MM.1S (cell line): ENCODE data around the gene CCSER1.

Source experiments
- DNase-seq: peaks from one replicate; pipeline ENCODE4 v3.0.0-alpha.2; 2015
- H2AFZ ChIP-seq: fragments of 300-600 bp; sonication (generic); 2 replicates; pipeline ENCODE4 v1.6.0; 2016; ENCODE audit warnings: antibody characterized with exemption, low read length
- H3F3A ChIP-seq: fragments of 300-600 bp; sonication (generic); 2 replicates; pipeline ENCODE4 v1.6.1; 2016; ENCODE audit warnings: mild to moderate bottlenecking, antibody characterized with exemption, low read length, moderate library complexity, mixed read lengths; ENCODE audit not compliant: insufficient read depth
- H3K27ac ChIP-seq: fragments of 300-600 bp; sonication (generic); 2 replicates; pipeline ENCODE4 v1.5.1; 2016; ENCODE audit warnings: mild to moderate bottlenecking, low read length
- H3K27me3 ChIP-seq: fragments of 300-600 bp; sonication (generic); replicated peaks from 2 replicates; pipeline ENCODE4 v1.6.0; 2016; ENCODE audit warnings: low read length; ENCODE audit not compliant: insufficient read depth
- H3K36me3 ChIP-seq: fragments of 300-600 bp; sonication (generic); replicated peaks from 2 replicates; pipeline ENCODE4 v1.6.1; 2016; ENCODE audit warnings: mild to moderate bottlenecking, low read length, mixed read lengths; ENCODE audit not compliant: insufficient read depth
- H3K4me1 ChIP-seq: fragments of 300-600 bp; sonication (generic); 2 replicates; pipeline ENCODE4 v1.6.1; 2016; ENCODE audit warnings: low read length, mixed read lengths
- H3K4me2 ChIP-seq: fragments of 300-600 bp; sonication (generic); 2 replicates; pipeline ENCODE4 v1.6.0; 2016; ENCODE audit warnings: low read depth, low read length
- H3K4me3 ChIP-seq: fragments of 300-600 bp; sonication (generic); 2 replicates; pipeline ENCODE4 v1.5.1; 2016; ENCODE audit warnings: low read length, mixed read lengths
- H3K79me2 ChIP-seq: fragments of 300-600 bp; sonication (generic); 2 replicates; pipeline ENCODE4 v1.6.1; 2016; ENCODE audit warnings: mixed run types, low read length, mixed read lengths
- H3K9ac ChIP-seq: fragments of 300-600 bp; sonication (generic); 2 replicates; pipeline ENCODE4 v1.6.1; 2016; ENCODE audit warnings: low read length, mixed read lengths
- H3K9me2 ChIP-seq: fragments of 300-600 bp; sonication (generic); replicated peaks from 2 replicates; pipeline ENCODE4 v1.6.1; 2016; ENCODE audit warnings: mild to moderate bottlenecking, low read length, mixed read lengths; ENCODE audit not compliant: insufficient read depth
- H3K9me3 ChIP-seq: fragments of 300-600 bp; sonication (generic); replicated peaks from 2 replicates; pipeline ENCODE4 v1.6.1; 2016; ENCODE audit warnings: mild to moderate bottlenecking, low read length, mixed read lengths; ENCODE audit not compliant: insufficient read depth
- H4K20me1 ChIP-seq: fragments of 300-600 bp; sonication (generic); 2 replicates; pipeline ENCODE4 v1.6.1; 2016; ENCODE audit warnings: mild to moderate bottlenecking, low read length, moderate library complexity, mixed read lengths; ENCODE audit not compliant: insufficient read depth
- EZH2 ChIP-seq: fragments of 300-600 bp; sonication (generic); optimal IDR thresholded peaks from 2 replicates; pipeline ENCODE3; 2017; ENCODE audit warnings: low read depth, mild to moderate bottlenecking, antibody characterized with exemption, low read length, mixed read lengths
- EZH2phosphoT487 ChIP-seq: fragments of 300-600 bp; sonication (generic); IDR thresholded peaks from 2 replicates; pipeline ENCODE4 v1.6.1; 2018; ENCODE audit warnings: antibody characterized with exemption, low read length
- TF ChIP-seq, protein P1 (sequence below): fragments of 300-600 bp; sonication (generic); IDR thresholded peaks from 2 replicates; pipeline ENCODE4 v1.5.1; 2016; ENCODE audit warnings: antibody characterized with exemption, low read length, mixed read lengths

Gene CCSER1

DNA sequence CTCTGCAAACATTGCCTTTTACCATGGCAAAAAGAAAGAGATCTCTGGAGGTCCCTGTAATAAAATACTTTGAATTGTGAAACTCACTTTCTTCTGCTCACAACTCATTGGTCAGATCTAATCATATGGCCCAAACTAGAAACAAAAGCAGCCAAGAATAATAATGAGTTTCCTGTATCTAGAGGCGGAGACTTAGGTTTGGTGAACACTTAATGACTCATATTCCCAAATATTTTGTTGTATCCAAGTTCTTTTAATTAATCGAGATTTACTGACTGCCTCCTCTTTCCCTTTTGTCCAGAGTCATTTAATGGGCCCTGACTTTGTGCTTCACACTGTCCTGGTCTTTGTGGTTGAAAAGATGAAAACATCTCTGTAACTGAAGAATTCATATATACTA lies 190.6 kb downstream of the CCSER1 start:
- no peak overlapping the region for H3K4me3 ChIP-seq
- H3K27ac ChIP-seq: no peak overlapping the region
- no peak for DNase-seq
- no peak overlapping the region for H3K9ac ChIP-seq
- H3K4me2 ChIP-seq: no peak overlapping the region
- H4K20me1 ChIP-seq: no peaks in the 10 kb centered on the region
- no peaks in the 10 kb centered on the region for H3K36me3 ChIP-seq
- no peak overlapping the region for H2AFZ ChIP-seq
- TF ChIP-seq, protein P1, sequence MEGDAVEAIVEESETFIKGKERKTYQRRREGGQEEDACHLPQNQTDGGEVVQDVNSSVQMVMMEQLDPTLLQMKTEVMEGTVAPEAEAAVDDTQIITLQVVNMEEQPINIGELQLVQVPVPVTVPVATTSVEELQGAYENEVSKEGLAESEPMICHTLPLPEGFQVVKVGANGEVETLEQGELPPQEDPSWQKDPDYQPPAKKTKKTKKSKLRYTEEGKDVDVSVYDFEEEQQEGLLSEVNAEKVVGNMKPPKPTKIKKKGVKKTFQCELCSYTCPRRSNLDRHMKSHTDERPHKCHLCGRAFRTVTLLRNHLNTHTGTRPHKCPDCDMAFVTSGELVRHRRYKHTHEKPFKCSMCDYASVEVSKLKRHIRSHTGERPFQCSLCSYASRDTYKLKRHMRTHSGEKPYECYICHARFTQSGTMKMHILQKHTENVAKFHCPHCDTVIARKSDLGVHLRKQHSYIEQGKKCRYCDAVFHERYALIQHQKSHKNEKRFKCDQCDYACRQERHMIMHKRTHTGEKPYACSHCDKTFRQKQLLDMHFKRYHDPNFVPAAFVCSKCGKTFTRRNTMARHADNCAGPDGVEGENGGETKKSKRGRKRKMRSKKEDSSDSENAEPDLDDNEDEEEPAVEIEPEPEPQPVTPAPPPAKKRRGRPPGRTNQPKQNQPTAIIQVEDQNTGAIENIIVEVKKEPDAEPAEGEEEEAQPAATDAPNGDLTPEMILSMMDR: no peak
- TF ChIP-seq EZH2phosphoT487 (no peak), EZH2 (no peak)
- H3K4me1 ChIP-seq: no peaks in the 10 kb centered on the region
- no peaks in the 10 kb centered on the region for H3K79me2 ChIP-seq
- no peaks in the 10 kb centered on the region for H3F3A ChIP-seq
- no peaks in the 10 kb centered on the region for H3K27me3 ChIP-seq
- H3K9me2 ChIP-seq: no peaks in the 10 kb centered on the region
- H3K9me3 ChIP-seq: no peaks in the 10 kb centered on the region

DNA sequence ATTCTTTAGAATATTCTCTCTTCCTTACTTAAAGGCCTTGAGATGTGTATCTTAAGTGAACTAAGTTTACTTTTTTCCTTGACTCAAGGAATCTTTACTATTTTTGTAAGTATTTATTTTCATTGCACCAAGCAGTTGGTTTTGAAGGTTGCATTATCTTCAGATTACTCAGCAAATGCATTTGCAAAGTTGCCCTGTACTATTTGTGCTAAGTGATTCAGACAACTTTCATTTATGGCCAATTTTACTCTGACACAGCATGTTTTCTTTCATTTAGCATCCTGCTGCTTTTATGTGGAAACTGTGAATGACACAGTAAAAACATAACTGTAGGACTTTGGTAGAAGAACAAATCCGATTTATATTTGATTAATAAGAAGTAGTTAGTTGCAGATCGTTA lies 191.0 kb downstream of the CCSER1 start:
- TF ChIP-seq EZH2 (no peak), EZH2phosphoT487 (no peak)
- TF ChIP-seq, protein P1: no peak
- no peaks in the 10 kb centered on the region for H3K27me3 ChIP-seq
- H3K79me2 ChIP-seq: no peaks in the 10 kb centered on the region
- H3K4me2 ChIP-seq: no peak overlapping the region
- H3K27ac ChIP-seq: no peak overlapping the region
- no peak overlapping the region for H2AFZ ChIP-seq
- no peaks in the 10 kb centered on the region for H3F3A ChIP-seq
- H3K4me1 ChIP-seq: no peaks in the 10 kb centered on the region
- no peaks in the 10 kb centered on the region for H3K9me2 ChIP-seq
- DNase-seq: peak; percentile 15
- no peak overlapping the region for H3K4me3 ChIP-seq
- H3K9me3 ChIP-seq: no peaks in the 10 kb centered on the region
- H3K9ac ChIP-seq: no peak overlapping the region
- no peaks in the 10 kb centered on the region for H3K36me3 ChIP-seq
- H4K20me1 ChIP-seq: no peaks in the 10 kb centered on the region

DNA sequence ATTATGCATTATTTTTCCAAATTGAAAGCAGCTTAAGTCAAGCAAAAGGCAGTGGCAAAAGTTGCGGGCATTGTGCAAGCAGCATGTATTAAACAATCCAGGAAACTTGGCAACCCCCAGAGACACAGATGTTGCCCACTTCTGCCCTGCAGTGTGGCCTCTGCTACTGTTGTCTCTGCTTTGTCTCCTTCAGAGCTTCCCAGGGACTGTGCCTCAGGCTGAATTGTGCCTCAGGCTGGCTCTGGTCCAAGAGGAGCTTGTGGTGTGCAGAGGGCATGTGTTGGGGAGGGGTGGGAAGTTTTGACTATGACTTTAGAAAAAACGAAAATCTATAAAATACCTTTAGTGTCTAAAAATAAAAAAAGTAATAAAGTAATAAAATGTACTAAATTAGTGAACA lies 201.4 kb downstream of the CCSER1 start:
- Histone ChIP-seq H3F3A (no peaks in the 10 kb centered on the region), H4K20me1 (no peaks in the 10 kb centered on the region), H3K27me3 (no peaks in the 10 kb centered on the region), H3K27ac (no peak overlapping the region), H3K9ac (no peak overlapping the region), H3K4me1 (peaks cover 8% of the 10 kb centered on the region; the same call in 1 of the 2 replicates), H3K4me2 (no peak overlapping the region), H3K9me2 (no peaks in the 10 kb centered on the region), H3K79me2 (no peaks in the 10 kb centered on the region), H2AFZ (no peak overlapping the region), H3K9me3 (no peaks in the 10 kb centered on the region), H3K36me3 (no peaks in the 10 kb centered on the region), H3K4me3 (no peak overlapping the region)
- no peak for DNase-seq
- TF ChIP-seq, protein P1: no peak
- TF ChIP-seq EZH2phosphoT487: no peak
